Epidermal melanocyte (primary cell): Measurements from ENCODE around the gene SH3D19.

Source experiments
- DNase-seq: peaks from one replicate; pipeline ENCODE4 v3.0.0; 2011; ENCODE audit warnings: low spot score; ENCODE audit not compliant: insufficient read length

The SH3D19 gene

GRCh38 chr4:151321586-151321985 lies 3.8 kb downstream of the SH3D19 start:
- no peak for DNase-seq

GRCh38 chr4:151319490-151319889 lies 5.9 kb downstream of the SH3D19 start:
- no peak for DNase-seq

- DNase-seq, result no peak
These were observed 6.9 kb downstream of the SH3D19 start for GRCh38 chr4:151318307-151319006.

GRCh38 chr4:151316645-151317044 lies 8.8 kb downstream of the SH3D19 start:
- DNase-seq, result no peak

- DNase-seq, result no peak
These were observed 10.1 kb downstream of the SH3D19 start for GRCh38 chr4:151315212-151315886.

- no peak for DNase-seq
These were observed 10.9 kb downstream of the SH3D19 start for GRCh38 chr4:151314479-151314878.

- DNase-seq, result no peak
These were observed 11.4 kb downstream of the SH3D19 start for GRCh38 chr4:151314010-151314355.

GRCh38 chr4:151313306-151314009 lies 11.9 kb downstream of the SH3D19 start:
- no peak for DNase-seq

GRCh38 chr4:151310124-151310728 lies 15.2 kb downstream of the SH3D19 start:
- no peak for DNase-seq

- no peak for DNase-seq
These were observed 20.6 kb downstream of the SH3D19 start for GRCh38 chr4:151304755-151305154.

- DNase-seq, result no peak
These were observed 21.2 kb downstream of the SH3D19 start for GRCh38 chr4:151304226-151304625.

GRCh38 chr4:151302432-151302831 lies 23.0 kb downstream of the SH3D19 start:
- DNase-seq, result no peak

GRCh38 chr4:151297170-151297569 lies 28.2 kb downstream of the SH3D19 start:
- DNase-seq, result no peak

GRCh38 chr4:151296227-151296626 lies 29.2 kb downstream of the SH3D19 start:
- DNase-seq, result no peak

- DNase-seq, result no peak
These were observed 30.4 kb downstream of the SH3D19 start for GRCh38 chr4:151294833-151295496.

- no peak for DNase-seq
These were observed 33.4 kb downstream of the SH3D19 start for GRCh38 chr4:151292038-151292437.

GRCh38 chr4:151291485-151291884 lies 33.9 kb downstream of the SH3D19 start:
- no peak for DNase-seq

- DNase-seq, result no peak
These were observed 38.0 kb downstream of the SH3D19 start for GRCh38 chr4:151287409-151287808.

GRCh38 chr4:151284534-151285245 lies 40.7 kb downstream of the SH3D19 start:
- no peak for DNase-seq

GRCh38 chr4:151276787-151277562 lies 48.4 kb downstream of the SH3D19 start, which contains the start of gene PRSS48:
TSS of gene PRSS48 (plus strand) at chr4:151277161. CDS start at chr4:151277173, 12 bp downstream.
- DNase-seq, result no peak
